Endothelial cell of umbilical vein (primary cell): ENCODE results near the gene SLF1. TPM values are rescaled to one million over a fixed set of nuclear protein-coding genes. Genes with fewer than 3 reads are reported as not detected.

Experiments used
- BruUV-seq: library from RNA; stranded (reverse); fragments of 400-500 nt; replicated peaks from 2 replicates; lab custom pipeline; 2021; lab: Mats Ljungman, UMichigan
- CTCF ChIA-PET: fragments of 300-600, 350-600 bp; sonication (Branson Sonifier 250); formaldehyde crosslinking; loops from one replicate; lab custom pipeline; 2021; ENCODE audit warnings: antibody characterized with exemption, inconsistent platforms; lab: Charles Lee
- POLR2A ChIA-PET: fragments of 300-600, 350-600 bp; sonication (Branson Sonifier 250); formaldehyde crosslinking; loops from one replicate; lab custom pipeline; 2021; ENCODE audit warnings: antibody characterized with exemption, inconsistent platforms; lab: Charles Lee
- DNase-seq: peaks from one replicate; pipeline ENCODE4 v3.0.0-alpha.2; 2011; ENCODE audit warnings: low read depth, low spot score
- FAIRE-seq: peaks from 2 replicates; lab custom pipeline; 2011; peaks lifted over from hg19 to GRCh38; lab: Jason Lieb, UNC
- H2AFZ ChIP-seq: 2 replicates; pipeline ENCODE4 v1.6.0; 2012; ENCODE audit warnings: low read depth, low read length, control low read depth, inconsistent platforms
- H3K27ac ChIP-seq: 2 replicates; pipeline ENCODE4 v1.5.1; 2011; ENCODE audit warnings: low read depth, mild to moderate bottlenecking, control low read depth, low read length, moderate library complexity; ENCODE audit not compliant: insufficient read depth
- H3K27me3 ChIP-seq, 2 experiments: 2 replicates each; pipeline versions ENCODE4 v1.6.0 to v1.6.1; 2011; ENCODE audit warnings: low read length in 2 of 2, mixed read lengths in 1 of 2; ENCODE audit not compliant: control insufficient read depth in 2 of 2, insufficient read depth in 2 of 2
- H3K36me3 ChIP-seq, 2 experiments: 2 replicates in 1 of 2; 3 replicates in 1 of 2; pipeline ENCODE4 v1.5.1; 2011; ENCODE audit warnings: low read length in 2 of 2, mild to moderate bottlenecking in 1 of 2, moderate library complexity in 1 of 2; ENCODE audit not compliant: control insufficient read depth in 2 of 2, insufficient read depth in 2 of 2; ENCODE audit errors: extremely low read depth in 1 of 2
- H3K4me1 ChIP-seq: 3 replicates; pipeline ENCODE4 v1.5.1; 2011; ENCODE audit warnings: mild to moderate bottlenecking, low read length; ENCODE audit not compliant: control insufficient read depth, insufficient read depth; ENCODE audit errors: extremely low read depth
- H3K4me2 ChIP-seq: 2 replicates; pipeline ENCODE4 v1.6.1; 2011; ENCODE audit warnings: low read length, control low read depth, mixed read lengths; ENCODE audit not compliant: insufficient read depth
- H3K4me3 ChIP-seq, 3 experiments: fragments of 200-600 bp in 1 of 3; sonication (generic), shearing (Covaris generic) in 1 of 3; replicated peaks in 1 of 3; 2 replicates each; pipeline ENCODE4 v1.5.1; 2011 to 2016; ENCODE audit warnings: control low read depth in 3 of 3, low read length in 3 of 3, mild to moderate bottlenecking in 2 of 3, inconsistent platforms in 1 of 3, low read depth in 1 of 3, moderate library complexity in 1 of 3; ENCODE audit not compliant: insufficient read depth in 1 of 3
- H3K79me2 ChIP-seq: 2 replicates; pipeline ENCODE4 v1.6.0; 2012; ENCODE audit warnings: low read length, inconsistent platforms; ENCODE audit not compliant: control insufficient read depth, insufficient read depth
- H3K9ac ChIP-seq: replicated peaks from 2 replicates; pipeline ENCODE3; 2011; ENCODE audit warnings: low read length, control low read depth; ENCODE audit not compliant: insufficient read depth; ENCODE audit errors: extremely low read depth
- H3K9me1 ChIP-seq: replicated peaks from 3 replicates; pipeline ENCODE4 v1.6.0; 2011; ENCODE audit warnings: mild to moderate bottlenecking, low read length; ENCODE audit not compliant: control insufficient read depth, insufficient read depth; ENCODE audit errors: extremely low read depth
- H3K9me3 ChIP-seq: replicated peaks from 2 replicates; pipeline ENCODE4 v1.5.1; 2012; ENCODE audit warnings: low read length, inconsistent platforms; ENCODE audit not compliant: control insufficient read depth, insufficient read depth
- H4K20me1 ChIP-seq: replicated peaks from 2 replicates; pipeline ENCODE3; 2011; ENCODE audit warnings: mild to moderate bottlenecking, low read length; ENCODE audit not compliant: control insufficient read depth, insufficient read depth; ENCODE audit errors: extremely low read depth
- CTCF ChIP-seq, 2 donors: IDR thresholded peaks; 1 replicate in 1 of 2; 2 replicates in 1 of 2; pipeline ENCODE4 v1.5.1; 2011; ENCODE audit warnings: low read length in 2 of 2, mild to moderate bottlenecking in 2 of 2, moderate library complexity in 2 of 2, control low read depth in 1 of 2, inconsistent platforms in 1 of 2, low read depth in 1 of 2; ENCODE audit not compliant: insufficient read depth in 1 of 2; ENCODE audit errors: extremely low read depth in 1 of 2
- EZH2 ChIP-seq: IDR thresholded peaks from 2 replicates; pipeline ENCODE4 v1.6.1; 2012; ENCODE audit warnings: borderline replicate concordance, low read depth, mild to moderate bottlenecking, moderate library complexity, low read length, inconsistent platforms; ENCODE audit not compliant: severe bottlenecking
- FOS ChIP-seq: IDR thresholded peaks from 2 replicates; pipeline ENCODE4 v1.6.1; 2011; ENCODE audit warnings: mild to moderate bottlenecking, low read length, moderate library complexity, borderline replicate concordance; ENCODE audit not compliant: insufficient read depth
- GATA2 ChIP-seq: IDR thresholded peaks from 2 replicates; pipeline ENCODE4 v1.7.0; 2011; ENCODE audit warnings: low read depth, mild to moderate bottlenecking, moderate library complexity, mixed read lengths, low read length; ENCODE audit not compliant: insufficient read length, insufficient read depth
- JUN ChIP-seq: IDR thresholded peaks from 2 replicates; pipeline ENCODE4 v1.6.1; 2011; ENCODE audit warnings: borderline replicate concordance, low read depth; ENCODE audit not compliant: insufficient read length, insufficient read depth
- MYC ChIP-seq: IDR thresholded peaks from one replicate; pipeline ENCODE4 v1.6.1; 2011; ENCODE audit warnings: mild to moderate bottlenecking, low read depth, low read length
- POLR2A ChIP-seq: IDR thresholded peaks from 2 replicates; pipeline ENCODE4 v1.6.1; 2012; ENCODE audit warnings: low read depth, mild to moderate bottlenecking, control low read depth, low read length
- POLR2AphosphoS5 ChIP-seq: IDR thresholded peaks from 2 replicates; pipeline ENCODE4 v1.6.1; 2012; ENCODE audit warnings: low read depth, mild to moderate bottlenecking, control low read depth, low read length, moderate library complexity; ENCODE audit not compliant: insufficient read depth
- dilution Hi-C: fragments of 300-500 bp; cut with MboI; formaldehyde crosslinking; loops from one replicate; pipeline ENCODE4 v1.15.0; 2019; ENCODE audit warnings: low sequenced_read_pairs; ENCODE audit not compliant: extremely low pct_ligation_motif_present
- intact Hi-C: fragments of 100-400 bp; cut with micrococcal nuclease; formaldehyde crosslinking; loops from one replicate; pipeline ENCODE4 v1.10.0; 2022
- polyA plus RNA-seq, 4 experiments: library from polyadenylated mRNA; depleted of rRNA in 3 of 4; stranded (reverse) in 3 of 4; unstranded in 1 of 4; fragments of >200 nt; gene quantifications; 2 replicates each; pipeline versions ENCODE4 v1.2.1 to v1.2.3, GENCODE V29; 2011 to 2012; ENCODE audit warnings: missing spikeins in 1 of 4
- total RNA-seq: library from RNA; stranded (reverse); gene quantifications from 2 replicates; pipeline ENCODE4 v1.2.3, GENCODE V29; 2021
- TF ChIP-seq, protein P1 (sequence below): IDR thresholded peaks from 2 replicates; pipeline ENCODE4 v1.6.1; 2011; ENCODE audit not compliant: insufficient read depth, insufficient read length

SLF1 gene
- total and polyA plus RNA-seq, 2 donors (not counting 3 experiments of a cell fraction or from before 2014, with no cell fraction given): 1.4 to 8.5 TPM

GRCh38 chr5:94691291-94691690 lies 72.8 kb downstream of the SLF1 start:
- Histone ChIP-seq H3K27me3 (no peaks in the 10 kb centered on the region), H3K4me1 (peaks cover 15% of the 10 kb centered on the region), H3K27ac (no peak overlapping the region), H3K4me2 (no peak overlapping the region), H3K36me3 (no peaks in the 10 kb centered on the region), H3K9me3 (no peaks in the 10 kb centered on the region), H3K79me2 (no peaks in the 10 kb centered on the region), H3K4me3 (no peak overlapping the region), H3K9ac (no peak overlapping the region), H2AFZ (no peak overlapping the region), H3K9me1 (no peaks in the 10 kb centered on the region), H4K20me1 (no peaks in the 10 kb centered on the region)
- no TSS peak for BruUV-seq
- intact Hi-C loops: loop anchor here (5.0 kb wide), 1 partner anchor 579 kb away; a partner anchor contains a TSS
- dilution Hi-C loops: no loop called here
- POLR2A ChIA-PET: no interaction called here
- TF ChIP-seq, protein P1, sequence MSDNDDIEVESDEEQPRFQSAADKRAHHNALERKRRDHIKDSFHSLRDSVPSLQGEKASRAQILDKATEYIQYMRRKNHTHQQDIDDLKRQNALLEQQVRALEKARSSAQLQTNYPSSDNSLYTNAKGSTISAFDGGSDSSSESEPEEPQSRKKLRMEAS: no peak
- TF ChIP-seq POLR2A (no peak), EZH2 (no peak), MYC (no peak), CTCF (IDR thresholded peaks at IDR 0.05; ENCODE audit: extremely low read depth in 1 of 2, insufficient read depth in 1 of 2, low read depth in 1 of 2, low read length in 2 of 2) (no peak), FOS (no peak), JUN (no peak), POLR2AphosphoS5 (no peak), GATA2 (no peak)
- CTCF ChIA-PET: interaction anchor here (1.6 kb wide), 1 partner anchor 166 kb away, joined by 4 read pairs; no protein-coding TSS in a partner anchor
- FAIRE-seq (no peak), DNase-seq (no peak)
